Body of pancreas (tissue), 4 donors: ENCODE data around the gene MACROH2A2. TPM values are rescaled to one million over a fixed set of nuclear protein-coding genes. Genes with fewer than 3 reads are reported as not detected.
A peak's percentile ranks its signal among the peaks of the same experiment; 100 is the strongest.

Experiments
- ATAC-seq: fragments of 150-250 bp; one replicate; pipeline ENCODE4 v1.9.1; 2016
- DNase-seq, 4 donors: peaks; one replicate each; pipeline ENCODE4 v3.0.0-alpha.2; 2019
- H3K27ac ChIP-seq, 4 donors: fragments of 200-600 bp; sonication (generic); 1 replicate in 3 of 4; 2 replicates in 1 of 4; pipeline versions ENCODE4 v1.5.1 to v1.6.1; 2016 to 2019; ENCODE audit warnings: mild to moderate bottlenecking in 1 of 4, mixed read lengths in 1 of 4, moderate library complexity in 1 of 4
- H3K27me3 ChIP-seq, 2 donors: fragments of 200-600 bp; sonication (generic); one replicate each; pipeline ENCODE4 v1.6.0; 2016; ENCODE audit warnings: mild to moderate bottlenecking in 1 of 2
- H3K36me3 ChIP-seq, 2 donors: fragments of 200-600 bp; sonication (generic); replicated peaks in 1 of 2; 2 replicates each; pipeline ENCODE4 v1.5.1; 2016; ENCODE audit warnings: low read depth in 2 of 2; ENCODE audit not compliant: insufficient read depth in 1 of 2
- H3K4me1 ChIP-seq: fragments of 200-600 bp; sonication (generic); one replicate; pipeline ENCODE4 v1.6.0; 2016
- H3K4me3 ChIP-seq, 2 donors: fragments of 200-600 bp; sonication (generic); 1 replicate in 1 of 2; 2 replicates in 1 of 2; pipeline ENCODE4 v1.5.1; 2016 to 2019
- H3K9me3 ChIP-seq, 3 donors: fragments of 200-600 bp; sonication (generic); 1 replicate in 2 of 3; 2 replicates in 1 of 3; pipeline ENCODE4 v1.5.1; 2016
- POLR2A ChIP-seq, 3 donors: fragments of 450-650 bp; IDR thresholded peaks; one replicate each; pipeline ENCODE4 v1.6.1; 2016; ENCODE audit warnings: antibody characterized with exemption in 3 of 3, mild to moderate bottlenecking in 2 of 3
- WGBS, 2 donors: methylation state at CpG; one replicate each; pipeline ENCODE4 v1.1.5; 2017; 5-methylcytosine and 5-hydroxymethylcytosine counted together
- intact Hi-C: fragments of 100-400 bp; cut with DNase I; formaldehyde crosslinking; loops from one replicate; pipeline ENCODE4 v1.15.1; 2023
- total RNA-seq, 2 donors: library from RNA; depleted of rRNA; stranded (reverse); fragments of >200 nt; gene quantifications; one replicate each; pipeline ENCODE4 v1.1.0, GENCODE V29; 2016
- TF ChIP-seq, protein P1 (sequence below), 7 experiments: fragments of 450-650 bp in 4 of 7; fragments of 200-600 bp in 3 of 7; sonication (generic) in 3 of 7; IDR thresholded peaks; one replicate each; pipeline ENCODE4 v1.5.1; 2016 to 2019; ENCODE audit warnings: antibody characterized with exemption in 7 of 7

The MACROH2A2 gene
- total RNA-seq: 10 to 100 TPM in 1 of 2 donors, under 1 TPM in 1; 0.99 to 10.6 TPM

GRCh38 chr10:70052462-70053217, at the start of gene MACROH2A2:
MACROH2A2 (plus strand) TSS chr10:70052846; CDS start chr10:70075659, 22,813 bp downstream.
- TF ChIP-seq POLR2A (IDR thresholded peaks at IDR 0.05): peak in 1 of 3 donors; percentile 31
- TF ChIP-seq, protein P1, sequence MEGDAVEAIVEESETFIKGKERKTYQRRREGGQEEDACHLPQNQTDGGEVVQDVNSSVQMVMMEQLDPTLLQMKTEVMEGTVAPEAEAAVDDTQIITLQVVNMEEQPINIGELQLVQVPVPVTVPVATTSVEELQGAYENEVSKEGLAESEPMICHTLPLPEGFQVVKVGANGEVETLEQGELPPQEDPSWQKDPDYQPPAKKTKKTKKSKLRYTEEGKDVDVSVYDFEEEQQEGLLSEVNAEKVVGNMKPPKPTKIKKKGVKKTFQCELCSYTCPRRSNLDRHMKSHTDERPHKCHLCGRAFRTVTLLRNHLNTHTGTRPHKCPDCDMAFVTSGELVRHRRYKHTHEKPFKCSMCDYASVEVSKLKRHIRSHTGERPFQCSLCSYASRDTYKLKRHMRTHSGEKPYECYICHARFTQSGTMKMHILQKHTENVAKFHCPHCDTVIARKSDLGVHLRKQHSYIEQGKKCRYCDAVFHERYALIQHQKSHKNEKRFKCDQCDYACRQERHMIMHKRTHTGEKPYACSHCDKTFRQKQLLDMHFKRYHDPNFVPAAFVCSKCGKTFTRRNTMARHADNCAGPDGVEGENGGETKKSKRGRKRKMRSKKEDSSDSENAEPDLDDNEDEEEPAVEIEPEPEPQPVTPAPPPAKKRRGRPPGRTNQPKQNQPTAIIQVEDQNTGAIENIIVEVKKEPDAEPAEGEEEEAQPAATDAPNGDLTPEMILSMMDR (IDR thresholded peaks at IDR 0.05): peak in 4 of 7 experiments; percentile 29 to 40 (median 36)
- Histone ChIP-seq H3K4me3 (peak within 1 kb of the TSS; percentile 68 to 82), H3K27me3 (peaks cover 0 to 4% of the 10 kb centered on the region in 2 donors), H3K27ac (peak within 1 kb of the TSS in 3 of 4 donors; percentile 63 to 76 (median 64)), H3K9me3 (no peaks in the 10 kb centered on the region), H3K36me3 (no peaks in the 10 kb centered on the region), H3K4me1 (peaks cover 24% of the 10 kb centered on the region)
- peak; percentile 43 to 63 (median 59) for DNase-seq
- intact Hi-C loops: no loop called here
- WGBS, 2 donors: 1 to 4% methylated on average over 22 to 56 of the region's 58 CpGs
- ATAC-seq: peak; percentile 76

GRCh38 chr10:70007116-70007820, 45.4 kb upstream of the MACROH2A2 start:
- DNase-seq: no peak
- Histone ChIP-seq H3K9me3 (no peaks in the 10 kb centered on the region), H3K27me3 (no peaks in the 10 kb centered on the region), H3K27ac (no peak overlapping the region), H3K36me3 (no peaks in the 10 kb centered on the region), H3K4me3 (no peak overlapping the region), H3K4me1 (no peaks in the 10 kb centered on the region)
- ATAC-seq: no peak
- intact Hi-C loops: no loop called here
- WGBS, 2 donors: 68 to 82% methylated on average over 8 to 9 of the region's 9 CpGs
- TF ChIP-seq POLR2A (IDR thresholded peaks at IDR 0.05): no peak
- TF ChIP-seq, protein P1 (IDR thresholded peaks at IDR 0.05): no peak

GRCh38 chr10:70031215-70031614, 21.4 kb upstream of the MACROH2A2 start:
- Histone ChIP-seq H3K27ac (no peak overlapping the region), H3K27me3 (no peaks in the 10 kb centered on the region), H3K4me3 (no peak overlapping the region), H3K9me3 (no peaks in the 10 kb centered on the region), H3K36me3 (no peaks in the 10 kb centered on the region), H3K4me1 (no peaks in the 10 kb centered on the region)
- TF ChIP-seq, protein P1 (IDR thresholded peaks at IDR 0.05): no peak
- no peak for TF ChIP-seq POLR2A (IDR thresholded peaks at IDR 0.05)
- intact Hi-C loops: no loop called here
- no peak for ATAC-seq
- DNase-seq: no peak

DNA sequence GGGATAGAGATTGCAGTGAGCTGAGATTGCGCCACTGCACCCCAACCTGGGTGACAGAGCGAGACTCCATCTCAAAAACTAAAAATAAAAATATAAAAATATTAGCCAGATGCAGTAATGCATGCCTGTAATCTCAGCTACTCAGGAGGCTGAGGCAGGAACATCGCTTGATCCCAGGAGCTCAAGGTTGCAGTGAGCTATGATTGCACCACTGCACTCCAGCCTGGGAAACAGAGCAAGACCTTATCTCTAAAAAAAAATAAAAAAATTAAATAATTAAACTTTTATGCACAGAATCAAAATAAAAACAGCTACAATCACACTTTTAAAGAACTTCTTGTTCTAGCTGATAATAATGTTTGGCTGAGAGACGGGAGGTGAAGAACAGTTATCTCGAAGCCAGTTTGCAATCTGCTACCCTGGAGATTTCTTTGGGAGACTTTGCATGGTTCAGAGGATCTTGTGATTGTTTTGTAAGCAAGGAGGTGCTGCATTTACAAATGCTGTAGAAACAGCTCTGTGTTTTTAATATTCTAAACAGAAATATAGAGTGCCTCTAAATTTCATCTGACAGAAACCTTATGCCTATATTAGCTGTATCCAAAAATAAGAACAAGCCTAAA, 19.9 kb upstream of the MACROH2A2 start:
- TF ChIP-seq, protein P1 (IDR thresholded peaks at IDR 0.05): no peak
- TF ChIP-seq POLR2A (IDR thresholded peaks at IDR 0.05): no peak
- no peak for DNase-seq
- H3K9me3 ChIP-seq: no peaks in the 10 kb centered on the region
- WGBS, 2 donors: 56 to 61% methylated on average over 5 of the region's 5 CpGs
- no peaks in the 10 kb centered on the region for H3K27me3 ChIP-seq
- no peaks in the 10 kb centered on the region for H3K36me3 ChIP-seq
- ATAC-seq: no peak
- no peak overlapping the region for H3K27ac ChIP-seq
- intact Hi-C loops: no loop called here
- no peaks in the 10 kb centered on the region for H3K4me1 ChIP-seq
- no peak overlapping the region for H3K4me3 ChIP-seq
